ENCODE data around the gene NTF4. TPM values are rescaled to one million over a fixed set of nuclear protein-coding genes. Genes with fewer than 3 reads are reported as not detected.

NTF4 gene
- total RNA-seq, 1 experiment from 2014 or later = 3.9 TPM

DNA sequence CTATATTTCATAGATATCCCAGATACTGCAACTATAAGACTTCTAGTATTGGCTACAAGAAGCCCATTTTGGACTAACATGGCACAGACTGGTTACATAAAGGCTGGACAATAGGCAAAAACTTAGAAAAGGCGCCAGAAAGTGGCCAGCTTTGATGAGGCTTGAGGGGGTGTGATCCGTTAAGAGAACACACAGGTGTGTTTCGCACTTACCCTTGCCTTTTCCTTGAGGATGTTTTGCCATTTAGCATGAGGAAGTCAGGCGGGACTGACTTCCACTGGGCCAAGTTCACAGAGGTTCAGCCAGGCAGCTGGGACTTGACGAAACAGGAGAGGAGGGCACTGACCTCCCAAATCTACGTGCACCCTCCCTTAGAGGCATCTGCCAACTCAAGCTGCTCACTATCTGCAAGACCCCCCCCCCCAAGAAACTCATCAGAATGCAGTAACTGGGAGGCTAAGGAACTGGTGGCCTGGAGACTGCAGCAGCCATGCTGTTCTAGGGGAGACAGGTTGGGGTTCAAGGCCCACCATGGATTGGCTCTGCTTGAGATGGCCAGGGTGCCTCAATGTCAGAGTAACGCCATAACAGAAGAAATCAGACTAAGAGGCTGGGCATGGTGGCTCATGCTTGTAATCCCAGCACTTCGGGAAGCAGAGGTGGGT is 45.1 kb upstream of the NTF4 start:
- H3K36me3 Mint-ChIP-seq = peaks cover 36% of the 10 kb centered on the region
- H3K27ac Mint-ChIP-seq = no peak overlapping the region
- H3K4me1 Mint-ChIP-seq = peaks cover 18% of the 10 kb centered on the region
- ChIA-PET POLR2A (no interaction called here), CTCF (interaction anchor here (4.9 kb wide), 1 partner anchor 12 kb away, joined by 24 read pairs; no protein-coding TSS in a partner anchor)
- H3K27me3 Mint-ChIP-seq (ENCODE audit: low read depth) = 0 out of 2 replicates have a peak, but pooled peaks cover under 1% of the 10 kb centered on the region
- no peaks in the 10 kb centered on the region for H3K9me3 Mint-ChIP-seq
- DNase-seq (ENCODE audit: low spot score) (no peak), ATAC-seq (no peak)
- TF ChIP-seq ELF4 (CRISPR knock-in tag; IDR thresholded peaks at IDR 0.05; ENCODE audit: low read depth) = no peak
- TF ChIP-seq, protein P1, sequence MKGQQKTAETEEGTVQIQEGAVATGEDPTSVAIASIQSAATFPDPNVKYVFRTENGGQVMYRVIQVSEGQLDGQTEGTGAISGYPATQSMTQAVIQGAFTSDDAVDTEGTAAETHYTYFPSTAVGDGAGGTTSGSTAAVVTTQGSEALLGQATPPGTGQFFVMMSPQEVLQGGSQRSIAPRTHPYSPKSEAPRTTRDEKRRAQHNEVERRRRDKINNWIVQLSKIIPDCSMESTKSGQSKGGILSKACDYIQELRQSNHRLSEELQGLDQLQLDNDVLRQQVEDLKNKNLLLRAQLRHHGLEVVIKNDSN (CRISPR knock-in tag; IDR thresholded peaks at IDR 0.05) = no peak
- TF ChIP-seq, protein P2, sequence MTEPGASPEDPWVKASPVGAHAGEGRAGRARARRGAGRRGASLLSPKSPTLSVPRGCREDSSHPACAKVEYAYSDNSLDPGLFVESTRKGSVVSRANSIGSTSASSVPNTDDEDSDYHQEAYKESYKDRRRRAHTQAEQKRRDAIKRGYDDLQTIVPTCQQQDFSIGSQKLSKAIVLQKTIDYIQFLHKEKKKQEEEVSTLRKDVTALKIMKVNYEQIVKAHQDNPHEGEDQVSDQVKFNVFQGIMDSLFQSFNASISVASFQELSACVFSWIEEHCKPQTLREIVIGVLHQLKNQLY (CRISPR knock-in tag; IDR thresholded peaks at IDR 0.05) = no peak
- TF ChIP-seq, protein P3, sequence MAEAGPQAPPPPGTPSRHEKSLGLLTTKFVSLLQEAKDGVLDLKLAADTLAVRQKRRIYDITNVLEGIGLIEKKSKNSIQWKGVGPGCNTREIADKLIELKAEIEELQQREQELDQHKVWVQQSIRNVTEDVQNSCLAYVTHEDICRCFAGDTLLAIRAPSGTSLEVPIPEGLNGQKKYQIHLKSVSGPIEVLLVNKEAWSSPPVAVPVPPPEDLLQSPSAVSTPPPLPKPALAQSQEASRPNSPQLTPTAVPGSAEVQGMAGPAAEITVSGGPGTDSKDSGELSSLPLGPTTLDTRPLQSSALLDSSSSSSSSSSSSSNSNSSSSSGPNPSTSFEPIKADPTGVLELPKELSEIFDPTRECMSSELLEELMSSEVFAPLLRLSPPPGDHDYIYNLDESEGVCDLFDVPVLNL (CRISPR knock-in tag; IDR thresholded peaks at IDR 0.05; ENCODE audit: borderline replicate concordance, low read depth) = no peak
- TF ChIP-seq, protein P4, sequence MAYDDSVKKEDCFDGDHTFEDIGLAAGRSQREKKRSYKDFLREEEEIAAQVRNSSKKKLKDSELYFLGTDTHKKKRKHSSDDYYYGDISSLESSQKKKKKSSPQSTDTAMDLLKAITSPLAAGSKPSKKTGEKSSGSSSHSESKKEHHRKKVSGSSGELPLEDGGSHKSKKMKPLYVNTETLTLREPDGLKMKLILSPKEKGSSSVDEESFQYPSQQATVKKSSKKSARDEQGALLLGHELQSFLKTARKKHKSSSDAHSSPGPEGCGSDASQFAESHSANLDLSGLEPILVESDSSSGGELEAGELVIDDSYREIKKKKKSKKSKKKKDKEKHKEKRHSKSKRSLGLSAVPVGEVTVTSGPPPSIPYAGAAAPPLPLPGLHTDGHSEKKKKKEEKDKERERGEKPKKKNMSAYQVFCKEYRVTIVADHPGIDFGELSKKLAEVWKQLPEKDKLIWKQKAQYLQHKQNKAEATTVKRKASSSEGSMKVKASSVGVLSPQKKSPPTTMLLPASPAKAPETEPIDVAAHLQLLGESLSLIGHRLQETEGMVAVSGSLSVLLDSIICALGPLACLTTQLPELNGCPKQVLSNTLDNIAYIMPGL (CRISPR knock-in tag; IDR thresholded peaks at IDR 0.05) = no peak
- TF ChIP-seq, protein P5, sequence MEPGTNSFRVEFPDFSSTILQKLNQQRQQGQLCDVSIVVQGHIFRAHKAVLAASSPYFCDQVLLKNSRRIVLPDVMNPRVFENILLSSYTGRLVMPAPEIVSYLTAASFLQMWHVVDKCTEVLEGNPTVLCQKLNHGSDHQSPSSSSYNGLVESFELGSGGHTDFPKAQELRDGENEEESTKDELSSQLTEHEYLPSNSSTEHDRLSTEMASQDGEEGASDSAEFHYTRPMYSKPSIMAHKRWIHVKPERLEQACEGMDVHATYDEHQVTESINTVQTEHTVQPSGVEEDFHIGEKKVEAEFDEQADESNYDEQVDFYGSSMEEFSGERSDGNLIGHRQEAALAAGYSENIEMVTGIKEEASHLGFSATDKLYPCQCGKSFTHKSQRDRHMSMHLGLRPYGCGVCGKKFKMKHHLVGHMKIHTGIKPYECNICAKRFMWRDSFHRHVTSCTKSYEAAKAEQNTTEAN (CRISPR knock-in tag; IDR thresholded peaks at IDR 0.05) = no peak
- no peak for TF ChIP-seq JUN (CRISPR knock-in tag; IDR thresholded peaks at IDR 0.05)
- TF ChIP-seq, protein P6, sequence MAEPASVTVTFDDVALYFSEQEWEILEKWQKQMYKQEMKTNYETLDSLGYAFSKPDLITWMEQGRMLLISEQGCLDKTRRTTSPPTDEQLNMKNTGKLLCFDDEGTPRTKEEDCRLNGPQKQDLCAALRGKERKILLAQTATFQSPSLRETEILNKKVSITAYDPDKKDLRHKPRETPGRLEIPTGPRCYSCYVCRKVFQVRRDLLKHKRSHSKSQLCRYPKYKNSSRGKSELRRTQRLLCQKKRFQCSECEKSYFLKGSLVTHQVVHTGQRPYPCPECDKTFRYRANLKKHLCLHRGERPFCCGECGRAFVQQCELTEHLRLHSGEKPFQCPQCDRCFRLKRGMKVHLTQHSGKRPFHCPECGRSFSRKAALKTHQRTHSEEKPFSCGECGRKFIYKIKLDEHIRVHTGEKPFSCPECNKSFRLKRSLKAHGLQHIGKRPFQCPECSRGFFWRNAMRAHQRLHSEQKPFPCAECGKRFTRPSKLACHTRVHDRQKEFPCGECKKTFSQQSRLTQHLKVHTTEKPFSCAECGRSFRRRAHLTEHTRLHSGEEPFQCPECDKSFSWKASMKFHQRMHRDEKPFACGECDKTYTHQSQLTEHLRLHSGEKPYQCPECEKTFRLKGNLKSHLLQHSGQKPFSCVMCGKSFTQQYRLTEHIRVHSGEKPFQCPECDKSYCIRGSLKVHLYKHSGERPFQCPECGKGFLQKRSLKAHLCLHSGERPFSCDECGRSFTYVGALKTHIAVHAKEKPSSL (CRISPR knock-in tag; conservative IDR thresholded peaks at IDR 0.05) = no peak
- TF ChIP-seq ZNF232 (CRISPR knock-in tag; IDR thresholded peaks at IDR 0.05) = no peak
- no peak for TF ChIP-seq FOXP1 (CRISPR knock-in tag; IDR thresholded peaks at IDR 0.05; ENCODE audit: borderline replicate concordance)
- TF ChIP-seq MAX (CRISPR knock-in tag; IDR thresholded peaks at IDR 0.05) = no peak
- no peak for TF ChIP-seq ZNF416 (CRISPR knock-in tag; IDR thresholded peaks at IDR 0.05)
- no peak overlapping the region for H3K4me3 Mint-ChIP-seq

- ATAC-seq (no peak), DNase-seq (ENCODE audit: low spot score) (no peak)
- peaks cover 18% of the 10 kb centered on the region for H3K4me1 Mint-ChIP-seq
- ChIA-PET CTCF (interaction anchor here (4.9 kb wide), 1 partner anchor 11 kb away, joined by 24 read pairs; no protein-coding TSS in a partner anchor), POLR2A (no interaction called here)
- H3K36me3 Mint-ChIP-seq = peaks cover 37% of the 10 kb centered on the region
- TF ChIP-seq NFYB (CRISPR knock-in tag; conservative IDR thresholded peaks at IDR 0.05; ENCODE audit: low read depth) (no peak), RELA (CRISPR knock-in tag; IDR thresholded peaks at IDR 0.05; ENCODE audit: borderline replicate concordance) (no peak), MYBL2 (CRISPR knock-in tag; IDR thresholded peaks at IDR 0.05) (no peak), MAX (CRISPR knock-in tag; IDR thresholded peaks at IDR 0.05) (no peak)
- TF ChIP-seq, protein P2 (CRISPR knock-in tag; IDR thresholded peaks at IDR 0.05) = no peak
- TF ChIP-seq, protein P7, sequence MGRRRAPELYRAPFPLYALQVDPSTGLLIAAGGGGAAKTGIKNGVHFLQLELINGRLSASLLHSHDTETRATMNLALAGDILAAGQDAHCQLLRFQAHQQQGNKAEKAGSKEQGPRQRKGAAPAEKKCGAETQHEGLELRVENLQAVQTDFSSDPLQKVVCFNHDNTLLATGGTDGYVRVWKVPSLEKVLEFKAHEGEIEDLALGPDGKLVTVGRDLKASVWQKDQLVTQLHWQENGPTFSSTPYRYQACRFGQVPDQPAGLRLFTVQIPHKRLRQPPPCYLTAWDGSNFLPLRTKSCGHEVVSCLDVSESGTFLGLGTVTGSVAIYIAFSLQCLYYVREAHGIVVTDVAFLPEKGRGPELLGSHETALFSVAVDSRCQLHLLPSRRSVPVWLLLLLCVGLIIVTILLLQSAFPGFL (CRISPR knock-in tag; IDR thresholded peaks at IDR 0.05; ENCODE audit: borderline replicate concordance) = no peak
- TF ChIP-seq, protein P3 (CRISPR knock-in tag; IDR thresholded peaks at IDR 0.05; ENCODE audit: borderline replicate concordance, low read depth) = no peak
- H3K27ac Mint-ChIP-seq = peak overlapping the region; percentile 19; the same call in 1 of the 2 replicates
- H3K27me3 Mint-ChIP-seq (ENCODE audit: low read depth) = no peaks in the 10 kb centered on the region
- H3K4me3 Mint-ChIP-seq = no peak overlapping the region
- no peaks in the 10 kb centered on the region for H3K9me3 Mint-ChIP-seq
Measured at GRCh38 chr19:49109051-49109450, 44.4 kb upstream of the NTF4 start.
